ENCODE results near the gene ARHGEF26.

DNA sequence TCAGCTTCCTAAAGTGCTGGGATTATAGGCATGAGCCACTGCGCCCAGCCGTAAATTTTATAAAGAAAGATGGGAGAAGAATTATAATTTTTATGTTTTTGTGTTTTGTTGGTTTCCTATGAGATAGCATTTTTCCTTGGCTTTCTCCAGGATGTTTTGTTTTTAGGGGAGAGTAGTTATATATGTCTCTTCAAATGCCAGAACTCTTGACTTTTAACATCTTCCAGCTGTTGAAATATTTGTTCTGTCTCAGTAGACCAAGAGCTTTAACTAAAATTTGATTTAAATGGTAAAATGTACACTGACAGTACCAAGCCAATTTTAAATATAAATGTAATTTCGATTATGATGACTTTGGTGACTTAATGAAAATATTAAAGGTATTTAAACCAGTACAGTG, 106.3 kb downstream of the ARHGEF26 start:
- no peak for TF ChIP-seq POLR2AphosphoS5 (IDR thresholded peaks at IDR 0.05)
- TF ChIP-seq, protein P1, sequence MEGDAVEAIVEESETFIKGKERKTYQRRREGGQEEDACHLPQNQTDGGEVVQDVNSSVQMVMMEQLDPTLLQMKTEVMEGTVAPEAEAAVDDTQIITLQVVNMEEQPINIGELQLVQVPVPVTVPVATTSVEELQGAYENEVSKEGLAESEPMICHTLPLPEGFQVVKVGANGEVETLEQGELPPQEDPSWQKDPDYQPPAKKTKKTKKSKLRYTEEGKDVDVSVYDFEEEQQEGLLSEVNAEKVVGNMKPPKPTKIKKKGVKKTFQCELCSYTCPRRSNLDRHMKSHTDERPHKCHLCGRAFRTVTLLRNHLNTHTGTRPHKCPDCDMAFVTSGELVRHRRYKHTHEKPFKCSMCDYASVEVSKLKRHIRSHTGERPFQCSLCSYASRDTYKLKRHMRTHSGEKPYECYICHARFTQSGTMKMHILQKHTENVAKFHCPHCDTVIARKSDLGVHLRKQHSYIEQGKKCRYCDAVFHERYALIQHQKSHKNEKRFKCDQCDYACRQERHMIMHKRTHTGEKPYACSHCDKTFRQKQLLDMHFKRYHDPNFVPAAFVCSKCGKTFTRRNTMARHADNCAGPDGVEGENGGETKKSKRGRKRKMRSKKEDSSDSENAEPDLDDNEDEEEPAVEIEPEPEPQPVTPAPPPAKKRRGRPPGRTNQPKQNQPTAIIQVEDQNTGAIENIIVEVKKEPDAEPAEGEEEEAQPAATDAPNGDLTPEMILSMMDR (IDR thresholded peaks at IDR 0.05): no peak
